HCT116 (cell line): ENCODE measurements around the gene PI16. TPM values are rescaled to one million over a fixed set of nuclear protein-coding genes. Genes with fewer than 3 reads are reported as not detected.

Source experiments
- ATAC-seq: fragments of 200-7000 bp; cut with Tn5 transposase; 2 replicates; pipeline ENCODE4 v1.9.1; 2020; ENCODE audit warnings: mild to moderate bottlenecking, moderate library complexity
- BruUV-seq: library from RNA; stranded (reverse); fragments of 400-500 nt; replicated peaks from 2 replicates; lab custom pipeline; 2021; lab: Mats Ljungman, UMichigan
- CTCF ChIA-PET: fragments of 300-600 bp; sonication (Branson Sonifier 250); formaldehyde crosslinking; loops from one replicate; lab custom pipeline; 2021; ENCODE audit warnings: antibody characterized with exemption; lab: Charles Lee
- POLR2A ChIA-PET: fragments of 300-600, 350-600 bp; sonication (Branson Sonifier 250); formaldehyde crosslinking; loops from one replicate; lab custom pipeline; 2021; ENCODE audit warnings: antibody characterized with exemption; lab: Charles Lee
- RAD21 ChIA-PET, 2 experiments: fragments of 300-600 bp; sonication (Branson Sonifier 250); formaldehyde crosslinking; loops; one replicate each; lab custom pipeline; 2023; ENCODE audit warnings: low total read pairs in 2 of 2; ENCODE audit not compliant: uncharacterized antibody in 2 of 2, unreplicated experiment in 2 of 2, low non-redundant PET in 1 of 2; lab: Charles Lee
- DNase-seq: peaks from one replicate; pipeline ENCODE4 v3.0.0-alpha.2; 2010; ENCODE audit warnings: low read depth, low spot score
- H2AFZ ChIP-seq: fragments of 200-600 bp; shearing (Covaris generic), sonication (generic); 2 replicates; pipeline ENCODE4 v1.6.1; 2017; ENCODE audit warnings: low read depth, mixed run types, mixed read lengths, antibody characterized with exemption, low read length; ENCODE audit not compliant: poor library complexity, severe bottlenecking
- H3K27ac ChIP-seq: 2 replicates; pipeline ENCODE4 v1.5.1; 2012; ENCODE audit warnings: low read depth, low read length
- H3K27me3 ChIP-seq: fragments of 200-600 bp; sonication (generic); 2 replicates; pipeline ENCODE4 v1.6.1; 2016; ENCODE audit warnings: mixed run types, low read length, mixed read lengths; ENCODE audit not compliant: insufficient read depth
- H3K36me3 ChIP-seq, 2 experiments: fragments of 200-500 bp in 1 of 2; fragments of 200-600 bp in 1 of 2; sonication (Bioruptor generic) in 1 of 2; sonication (generic) in 1 of 2; 2 replicates each; pipeline versions ENCODE4 v1.5.1 to v1.6.1; 2014 to 2016; ENCODE audit warnings: low read length in 2 of 2, inconsistent platforms in 1 of 2, mixed read lengths in 1 of 2, mixed run types in 1 of 2; ENCODE audit not compliant: insufficient read depth in 2 of 2, control insufficient read depth in 1 of 2
- H3K4me1 ChIP-seq, 2 experiments: fragments of 200-600 bp in 1 of 2; sonication (generic) in 1 of 2; 2 replicates each; pipeline versions ENCODE4 v1.5.1 to v1.6.1; 2012 to 2017; ENCODE audit warnings: low read length in 2 of 2, inconsistent platforms in 1 of 2, mild to moderate bottlenecking in 1 of 2, mixed read lengths in 1 of 2, mixed run types in 1 of 2, moderate library complexity in 1 of 2; ENCODE audit not compliant: insufficient read depth in 2 of 2, control insufficient read depth in 1 of 2
- H3K4me2 ChIP-seq: fragments of 200-600 bp; sonication (generic); 2 replicates; pipeline ENCODE4 v1.6.1; 2017; ENCODE audit warnings: mixed run types, low read length, mixed read lengths
- H3K4me3 ChIP-seq, 2 experiments: fragments of 200-600 bp in 1 of 2; sonication (generic) in 1 of 2; replicated peaks in 1 of 2; 2 replicates each; pipeline ENCODE4 v1.5.1; 2011 to 2016; ENCODE audit warnings: low read length in 2 of 2, control low read depth in 1 of 2, low read depth in 1 of 2, mild to moderate bottlenecking in 1 of 2, mixed read lengths in 1 of 2, mixed run types in 1 of 2
- H3K79me2 ChIP-seq: fragments of 200-600 bp; sonication (generic); 2 replicates; pipeline ENCODE4 v1.6.1; 2017; ENCODE audit warnings: mild to moderate bottlenecking, mixed run types, low read length, moderate library complexity, mixed read lengths; ENCODE audit not compliant: insufficient read depth
- H3K9ac ChIP-seq: fragments of 200-600 bp; sonication (generic); 2 replicates; pipeline ENCODE4 v1.6.1; 2016; ENCODE audit warnings: low read length, mixed read lengths
- H3K9me2 ChIP-seq: fragments of 200-600 bp; sonication (generic), shearing (Covaris generic); 2 replicates; pipeline ENCODE4 v1.6.1; 2017; ENCODE audit warnings: mixed run types, mild to moderate bottlenecking, moderate library complexity; ENCODE audit not compliant: insufficient read depth
- H3K9me3 ChIP-seq, 2 experiments: fragments of 200-500 bp in 1 of 2; fragments of 200-600 bp in 1 of 2; sonication (Bioruptor generic) in 1 of 2; sonication (generic) in 1 of 2; 2 replicates each; pipeline ENCODE4 v1.6.1; 2014 to 2017; ENCODE audit warnings: low read length in 2 of 2, mixed read lengths in 2 of 2, inconsistent platforms in 1 of 2, low read depth in 1 of 2, mild to moderate bottlenecking in 1 of 2, mixed run types in 1 of 2, moderate library complexity in 1 of 2; ENCODE audit not compliant: control insufficient read depth in 1 of 2, insufficient read depth in 1 of 2
- H4K20me1 ChIP-seq: fragments of 200-600 bp; sonication (generic), shearing (Covaris generic); 2 replicates; pipeline ENCODE4 v1.6.1; 2017; ENCODE audit warnings: mixed run types, mild to moderate bottlenecking, moderate library complexity; ENCODE audit not compliant: insufficient read depth
- CEBPB ChIP-seq: IDR thresholded peaks from 2 replicates; pipeline ENCODE4 v1.6.1; 2012; ENCODE audit warnings: low read depth
- ELF1 ChIP-seq: IDR thresholded peaks from 2 replicates; pipeline ENCODE4 v1.6.1; 2012; ENCODE audit warnings: low read depth, borderline replicate concordance
- EZH2 ChIP-seq: fragments of 200-600 bp; sonication (generic); IDR thresholded peaks from 2 replicates; pipeline ENCODE4 v1.6.1; 2017; ENCODE audit warnings: antibody characterized with exemption, mixed run types
- FOSL1 ChIP-seq: IDR thresholded peaks from 2 replicates; pipeline ENCODE4 v1.6.1; 2012; ENCODE audit warnings: low read depth
- JUND ChIP-seq: IDR thresholded peaks from 2 replicates; pipeline ENCODE4 v1.6.1; 2012
- POLR2A ChIP-seq: IDR thresholded peaks from 2 replicates; pipeline ENCODE4 v1.7.0; 2011; ENCODE audit warnings: borderline replicate concordance; ENCODE audit not compliant: insufficient read depth, insufficient read length; ENCODE audit errors: extremely low read depth
- POLR2AphosphoS5 ChIP-seq: IDR thresholded peaks from 2 replicates; pipeline ENCODE4 v1.6.1; 2011; ENCODE audit warnings: mild to moderate bottlenecking, low read depth, low read length, moderate library complexity
- ZBTB33 ChIP-seq: IDR thresholded peaks from 2 replicates; pipeline ENCODE4 v1.6.1; 2011; ENCODE audit warnings: mild to moderate bottlenecking, low read length, moderate library complexity; ENCODE audit not compliant: insufficient replicate concordance; ENCODE audit errors: extremely low read depth
- ZFX ChIP-seq: fragments of 450-650 bp; IDR thresholded peaks from 2 replicates; pipeline ENCODE4 v1.6.1; 2017
- intact Hi-C: fragments of 100-400 bp; cut with micrococcal nuclease; formaldehyde crosslinking; loops from 2 replicates; pipeline ENCODE4 v1.10.0; 2022
- total RNA-seq: library from RNA; stranded (reverse); gene quantifications from one replicate; pipeline ENCODE4 v1.2.1, GENCODE V29; 2021; ENCODE audit not compliant: unreplicated experiment
- TF ChIP-seq, protein P1 (sequence below): IDR thresholded peaks from 2 replicates; pipeline ENCODE4 v1.6.1; 2012; ENCODE audit warnings: low read depth

Gene PI16
- total RNA-seq, 1 experiment from 2014 or later = 0.59 TPM

GRCh38 chr6:36906539-36907325 lies 47.8 kb upstream of the PI16 start:
- Histone ChIP-seq H3K79me2 (no peaks in the 10 kb centered on the region), H3K36me3 (peaks cover 7 to 13% of the 10 kb centered on the region in 2 experiments; a peak in 3 of 4 replicates), H3K9me3 (no peaks in the 10 kb centered on the region), H3K4me2 (no peak overlapping the region), H2AFZ (no peak overlapping the region), H3K4me3 (no peak overlapping the region), H3K27ac (no peak overlapping the region), H3K27me3 (no peaks in the 10 kb centered on the region), H3K9ac (no peak overlapping the region), H4K20me1 (no peaks in the 10 kb centered on the region), H3K9me2 (no peaks in the 10 kb centered on the region), H3K4me1 (no peaks in the 10 kb centered on the region)
- TF ChIP-seq CEBPB (no peak), JUND (no peak), POLR2A (no peak), EZH2 (no peak)
- intact Hi-C loops = no loop called here
- ChIA-PET POLR2A (no interaction called here), CTCF (no interaction called here), RAD21 (no interaction called here)
- no TSS peak for BruUV-seq
- ATAC-seq = no peak
- DNase-seq = no peak

DNA sequence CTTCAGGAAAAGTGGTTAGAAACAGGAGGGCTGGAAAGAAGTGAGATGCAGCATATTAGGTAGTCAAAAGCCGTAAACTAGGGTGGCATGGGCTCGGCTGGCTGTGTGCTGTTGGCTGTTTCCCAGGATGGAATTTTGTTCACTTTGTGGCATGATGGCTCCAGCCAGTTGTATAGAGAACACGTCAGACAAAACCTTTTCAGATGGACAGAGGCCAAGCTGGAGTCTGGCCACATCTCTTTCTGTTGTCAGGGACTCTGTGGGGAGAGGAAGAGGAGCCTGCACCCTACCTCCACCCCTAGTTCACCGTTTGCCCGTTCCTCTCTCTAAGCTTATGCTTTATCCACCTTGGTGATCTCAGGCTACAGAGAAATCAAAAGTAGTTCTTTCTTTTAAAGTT lies 46.8 kb upstream of the PI16 start:
- Histone ChIP-seq H3K27me3 (no peaks in the 10 kb centered on the region), H3K9me3 (no peaks in the 10 kb centered on the region), H3K9me2 (no peaks in the 10 kb centered on the region), H3K4me2 (no peak overlapping the region), H2AFZ (no peak overlapping the region), H3K36me3 (peaks cover 2 to 6% of the 10 kb centered on the region in 2 experiments; a peak in 2 of 4 replicates), H3K4me1 (peaks cover 6 to 9% of the 10 kb centered on the region in 2 experiments), H3K79me2 (no peaks in the 10 kb centered on the region), H4K20me1 (no peaks in the 10 kb centered on the region), H3K9ac (no peak overlapping the region), H3K4me3 (no peak overlapping the region), H3K27ac (no peak overlapping the region)
- TF ChIP-seq FOSL1 (no peak), ZFX (no peak), ZBTB33 (no peak), POLR2AphosphoS5 (no peak), ELF1 (no peak)
- TF ChIP-seq, protein P1, sequence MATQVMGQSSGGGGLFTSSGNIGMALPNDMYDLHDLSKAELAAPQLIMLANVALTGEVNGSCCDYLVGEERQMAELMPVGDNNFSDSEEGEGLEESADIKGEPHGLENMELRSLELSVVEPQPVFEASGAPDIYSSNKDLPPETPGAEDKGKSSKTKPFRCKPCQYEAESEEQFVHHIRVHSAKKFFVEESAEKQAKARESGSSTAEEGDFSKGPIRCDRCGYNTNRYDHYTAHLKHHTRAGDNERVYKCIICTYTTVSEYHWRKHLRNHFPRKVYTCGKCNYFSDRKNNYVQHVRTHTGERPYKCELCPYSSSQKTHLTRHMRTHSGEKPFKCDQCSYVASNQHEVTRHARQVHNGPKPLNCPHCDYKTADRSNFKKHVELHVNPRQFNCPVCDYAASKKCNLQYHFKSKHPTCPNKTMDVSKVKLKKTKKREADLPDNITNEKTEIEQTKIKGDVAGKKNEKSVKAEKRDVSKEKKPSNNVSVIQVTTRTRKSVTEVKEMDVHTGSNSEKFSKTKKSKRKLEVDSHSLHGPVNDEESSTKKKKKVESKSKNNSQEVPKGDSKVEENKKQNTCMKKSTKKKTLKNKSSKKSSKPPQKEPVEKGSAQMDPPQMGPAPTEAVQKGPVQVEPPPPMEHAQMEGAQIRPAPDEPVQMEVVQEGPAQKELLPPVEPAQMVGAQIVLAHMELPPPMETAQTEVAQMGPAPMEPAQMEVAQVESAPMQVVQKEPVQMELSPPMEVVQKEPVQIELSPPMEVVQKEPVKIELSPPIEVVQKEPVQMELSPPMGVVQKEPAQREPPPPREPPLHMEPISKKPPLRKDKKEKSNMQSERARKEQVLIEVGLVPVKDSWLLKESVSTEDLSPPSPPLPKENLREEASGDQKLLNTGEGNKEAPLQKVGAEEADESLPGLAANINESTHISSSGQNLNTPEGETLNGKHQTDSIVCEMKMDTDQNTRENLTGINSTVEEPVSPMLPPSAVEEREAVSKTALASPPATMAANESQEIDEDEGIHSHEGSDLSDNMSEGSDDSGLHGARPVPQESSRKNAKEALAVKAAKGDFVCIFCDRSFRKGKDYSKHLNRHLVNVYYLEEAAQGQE = no peak
- no peak for ATAC-seq
- ChIA-PET CTCF (no interaction called here), RAD21 (no interaction called here), POLR2A (no interaction called here)
- no peak for DNase-seq
- intact Hi-C loops = no loop called here
- BruUV-seq = no TSS peak
